GM21576 (cell line): ENCODE measurements around the gene CLDND1.
A peak's percentile ranks its signal among the peaks of the same experiment; 100 is the strongest.

ENCODE experiments used
- ATAC-seq: cut with Tn5 transposase; IDR thresholded peaks from one replicate; pipeline ENCODE4 v1.9.1; 2021; ENCODE audit warnings: mild to moderate bottlenecking, moderate library complexity; ENCODE audit not compliant: unreplicated experiment

CLDND1 gene

GRCh38 chr3:98552232-98553020 is 29.7 kb upstream of the CLDND1 start:
- ATAC-seq, result no peak

- ATAC-seq, result no peak
Observed at GRCh38 chr3:98551754-98552153, 29.1 kb upstream of the CLDND1 start.

- ATAC-seq, result no peak
Observed at GRCh38 chr3:98551236-98551635, 28.5 kb upstream of the CLDND1 start.

- no peak for ATAC-seq
Observed at GRCh38 chr3:98550833-98551232, 28.1 kb upstream of the CLDND1 start.

GRCh38 chr3:98548544-98548943 is 25.8 kb upstream of the CLDND1 start:
- no peak for ATAC-seq

- ATAC-seq, result peak; percentile 63
Observed at GRCh38 chr3:98545940-98546339, 23.2 kb upstream of the CLDND1 start.

- ATAC-seq, result no peak
Observed at GRCh38 chr3:98542623-98543022, 19.9 kb upstream of the CLDND1 start.

- ATAC-seq, result no peak
Observed at GRCh38 chr3:98541695-98542094, 19.0 kb upstream of the CLDND1 start.

GRCh38 chr3:98540346-98540745 is 17.6 kb upstream of the CLDND1 start:
- ATAC-seq, result peak; percentile 48

GRCh38 chr3:98536456-98537017 is 13.8 kb upstream of the CLDND1 start:
- ATAC-seq, result peak; percentile 74

GRCh38 chr3:98534734-98535133 is 12.0 kb upstream of the CLDND1 start:
- no peak for ATAC-seq

GRCh38 chr3:98534168-98534567 is 11.5 kb upstream of the CLDND1 start:
- no peak for ATAC-seq

- ATAC-seq, result no peak
Observed at GRCh38 chr3:98532709-98533571, 10.2 kb upstream of the CLDND1 start.

- ATAC-seq, result no peak
Observed at GRCh38 chr3:98532275-98532637, 9.6 kb upstream of the CLDND1 start.

GRCh38 chr3:98531622-98532274 is 9.0 kb upstream of the CLDND1 start, which contains the start of gene GPR15:
GPR15 (plus strand) TSS chr3:98531978; CDS start chr3:98532034, 56 bp downstream.
- peak; percentile 31 for ATAC-seq

- ATAC-seq, result no peak
Observed at GRCh38 chr3:98530676-98531075, 8.0 kb upstream of the CLDND1 start.

- ATAC-seq, result no peak
Observed at GRCh38 chr3:98529856-98530459, 7.3 kb upstream of the CLDND1 start.

- ATAC-seq, result no peak
Observed at GRCh38 chr3:98528474-98529346, 6.0 kb upstream of the CLDND1 start.

- ATAC-seq, result no peak
Observed at GRCh38 chr3:98525494-98525893, 2.8 kb upstream of the CLDND1 start.
